ENCODE data around the gene APC.

GRCh38 chr5:112869948-112870347 lies 132.3 kb downstream of the APC start:
- TF ChIP-seq EZH2 (optimal IDR thresholded peaks at IDR 0.05; ENCODE audit: low read depth, low read length) (no peak), CTCF (IDR thresholded peaks at IDR 0.05; ENCODE audit: low read length) (no peak), EZH2phosphoT487 (IDR thresholded peaks at IDR 0.05; ENCODE audit: low read length) (no peak)
